Measurements from ENCODE around the gene TBL1XR1.

- TF ChIP-seq CTCF (IDR thresholded peaks at IDR 0.05) (no peak), POLR2A (IDR thresholded peaks at IDR 0.05) (no peak)
These were observed 55.2 kb downstream of the TBL1XR1 start for GRCh38 chr3:177141899-177142646.

Measured in prostate gland (tissue), 2 donors.